ENCODE measurements around the gene GLI1. TPM values are rescaled to one million over a fixed set of nuclear protein-coding genes. Genes with fewer than 3 reads are reported as not detected.

Gene GLI1
- total and polyA plus RNA-seq, 4 donors: 0.74 to 5.7 (median 2.1) TPM

GRCh38 chr12:57518920-57519795 lies 59.6 kb downstream of the GLI1 start:
- H3K27me3 ChIP-seq (ENCODE audit: control insufficient read depth in 3 of 3, insufficient read depth in 3 of 3, low read length in 2 of 3): no peaks in the 10 kb centered on the region
- H3K36me3 ChIP-seq (ENCODE audit: control insufficient read depth in 4 of 4, insufficient read depth in 4 of 4, low read length in 4 of 4): peaks cover 15 to 34% (median 29%) of the 10 kb centered on the region in 4 donors
- H3K27ac ChIP-seq (ENCODE audit: low read depth in 1 of 2, low read length in 1 of 2): peak overlapping the region; percentile 91 to 99
- ATAC-seq (ENCODE audit: insufficient read depth, low FRiP score) (no peak), DNase-seq (peak in 2 of 3 donors; percentile 32 to 42)
- WGBS, 2 donors: 30 to 34% methylated on average over 7 of the region's 7 CpGs
- peak overlapping the region; percentile 85 for H3K4me3 ChIP-seq
- H3K4me1 ChIP-seq (ENCODE audit: control insufficient read depth in 5 of 5, insufficient read depth in 5 of 5, low read length in 5 of 5): peaks cover 4 to 44% (median 28%) of the 10 kb centered on the region in 5 donors
- TF ChIP-seq, protein P1, sequence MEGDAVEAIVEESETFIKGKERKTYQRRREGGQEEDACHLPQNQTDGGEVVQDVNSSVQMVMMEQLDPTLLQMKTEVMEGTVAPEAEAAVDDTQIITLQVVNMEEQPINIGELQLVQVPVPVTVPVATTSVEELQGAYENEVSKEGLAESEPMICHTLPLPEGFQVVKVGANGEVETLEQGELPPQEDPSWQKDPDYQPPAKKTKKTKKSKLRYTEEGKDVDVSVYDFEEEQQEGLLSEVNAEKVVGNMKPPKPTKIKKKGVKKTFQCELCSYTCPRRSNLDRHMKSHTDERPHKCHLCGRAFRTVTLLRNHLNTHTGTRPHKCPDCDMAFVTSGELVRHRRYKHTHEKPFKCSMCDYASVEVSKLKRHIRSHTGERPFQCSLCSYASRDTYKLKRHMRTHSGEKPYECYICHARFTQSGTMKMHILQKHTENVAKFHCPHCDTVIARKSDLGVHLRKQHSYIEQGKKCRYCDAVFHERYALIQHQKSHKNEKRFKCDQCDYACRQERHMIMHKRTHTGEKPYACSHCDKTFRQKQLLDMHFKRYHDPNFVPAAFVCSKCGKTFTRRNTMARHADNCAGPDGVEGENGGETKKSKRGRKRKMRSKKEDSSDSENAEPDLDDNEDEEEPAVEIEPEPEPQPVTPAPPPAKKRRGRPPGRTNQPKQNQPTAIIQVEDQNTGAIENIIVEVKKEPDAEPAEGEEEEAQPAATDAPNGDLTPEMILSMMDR (IDR thresholded peaks at IDR 0.05; ENCODE audit: control extremely low read depth, extremely low read depth): no peak
- no peaks in the 10 kb centered on the region for H3K9me3 ChIP-seq (ENCODE audit: control insufficient read depth in 4 of 4, insufficient read depth in 3 of 4, low read length in 3 of 4)
- H3K9ac ChIP-seq (ENCODE audit: insufficient read depth in 1 of 2, low read length in 2 of 2): peak overlapping the region; percentile 94 to 96

DNA sequence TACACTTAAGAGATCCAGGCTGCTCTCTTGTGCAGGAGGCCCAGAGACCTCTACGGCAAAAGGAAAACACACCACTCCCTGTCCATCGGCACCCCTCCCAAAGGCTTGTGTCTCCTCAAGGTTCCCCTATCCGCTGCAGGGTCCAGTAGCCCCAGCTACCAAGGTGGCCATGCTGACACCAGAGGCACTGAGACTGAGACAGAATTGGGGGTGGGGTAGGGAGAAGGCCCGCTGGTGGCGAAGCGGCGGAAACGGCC lies 60.1 kb downstream of the GLI1 start:
- no peaks in the 10 kb centered on the region for H3K9me3 ChIP-seq (ENCODE audit: control insufficient read depth in 4 of 4, insufficient read depth in 3 of 4, low read length in 3 of 4)
- H3K4me3 ChIP-seq: peak overlapping the region; percentile 85
- H3K4me1 ChIP-seq (ENCODE audit: control insufficient read depth in 5 of 5, insufficient read depth in 5 of 5, low read length in 5 of 5): peaks cover 4 to 49% (median 34%) of the 10 kb centered on the region in 5 donors
- DNase-seq (peak in 2 of 3 donors; percentile 55 to 59), ATAC-seq (ENCODE audit: insufficient read depth, low FRiP score) (peak; percentile 22)
- peak overlapping the region; percentile 94 to 96 for H3K9ac ChIP-seq (ENCODE audit: insufficient read depth in 1 of 2, low read length in 2 of 2)
- H3K27me3 ChIP-seq (ENCODE audit: control insufficient read depth in 3 of 3, insufficient read depth in 3 of 3, low read length in 2 of 3): no peaks in the 10 kb centered on the region
- H3K27ac ChIP-seq (ENCODE audit: low read depth in 1 of 2, low read length in 1 of 2): peak overlapping the region; percentile 91 to 99
- 1% methylated on average over 8 of the region's 8 CpGs for WGBS, 2 donors
- TF ChIP-seq, protein P1 (IDR thresholded peaks at IDR 0.05; ENCODE audit: control extremely low read depth, extremely low read depth): no peak
- H3K36me3 ChIP-seq (ENCODE audit: control insufficient read depth in 4 of 4, insufficient read depth in 4 of 4, low read length in 4 of 4): peaks cover 9 to 33% (median 26%) of the 10 kb centered on the region in 4 donors

DNA sequence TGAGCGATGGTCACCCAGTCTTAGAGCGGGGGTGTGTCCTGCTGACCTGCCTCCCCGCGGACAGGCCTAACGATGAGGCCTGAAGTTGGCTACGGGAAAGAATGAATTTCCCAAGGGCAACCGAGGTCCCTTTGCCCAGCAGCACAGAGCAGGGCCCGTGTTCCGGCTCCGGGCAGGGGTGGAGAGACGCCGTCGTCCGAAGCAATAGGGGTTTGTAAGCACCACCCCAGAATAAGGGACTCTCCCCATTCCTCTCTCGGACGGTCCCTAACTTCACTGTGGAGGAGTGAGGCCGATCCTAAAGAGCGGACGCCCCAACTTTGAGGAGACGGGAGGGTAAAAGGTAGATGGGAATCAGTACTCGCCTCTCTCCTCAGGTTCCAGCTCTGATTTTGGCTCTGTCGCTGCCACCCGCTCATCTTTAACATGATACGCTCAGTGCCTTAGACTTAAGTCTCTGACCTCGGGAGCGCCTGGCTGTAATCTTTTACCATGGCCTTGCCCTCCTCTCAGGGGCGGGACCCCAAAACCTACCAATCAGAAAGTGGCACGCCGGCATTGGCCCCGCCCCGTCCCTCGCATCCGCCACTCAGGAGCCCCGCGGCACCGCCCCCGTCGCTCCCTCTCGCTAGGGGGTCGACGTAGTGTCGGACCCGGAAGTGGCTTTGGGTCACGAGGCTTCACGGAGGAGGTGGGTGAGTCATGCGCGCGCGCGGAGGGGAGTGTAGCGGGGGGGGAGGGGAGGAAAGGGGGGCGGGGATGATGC lies 60.7 kb downstream of the GLI1 start, which contains the start of gene DDIT3:
Gene DDIT3, minus strand, starts transcription at position 462 of the 766 bp plus-strand sequence. CDS start 3,108 bp downstream, outside the sequence.
- TF ChIP-seq, protein P1 (IDR thresholded peaks at IDR 0.05; ENCODE audit: control extremely low read depth, extremely low read depth): no peak
- peak within 1 kb of the TSS; percentile 85 for H3K4me3 ChIP-seq
- H3K9ac ChIP-seq (ENCODE audit: insufficient read depth in 1 of 2, low read length in 2 of 2): peak within 1 kb of the TSS; percentile 94 to 96
- no peaks in the 10 kb centered on the region for H3K27me3 ChIP-seq (ENCODE audit: control insufficient read depth in 3 of 3, insufficient read depth in 3 of 3, low read length in 2 of 3)
- peaks cover 4 to 50% (median 34%) of the 10 kb centered on the region in 5 donors for H3K4me1 ChIP-seq (ENCODE audit: control insufficient read depth in 5 of 5, insufficient read depth in 5 of 5, low read length in 5 of 5)
- peak; percentile 85 for ATAC-seq (ENCODE audit: insufficient read depth, low FRiP score)
- DNase-seq: peak; percentile 99 to 100 (median 99)
- no peaks in the 10 kb centered on the region for H3K9me3 ChIP-seq (ENCODE audit: control insufficient read depth in 4 of 4, insufficient read depth in 3 of 4, low read length in 3 of 4)
- peaks cover 7 to 33% (median 23%) of the 10 kb centered on the region in 4 donors for H3K36me3 ChIP-seq (ENCODE audit: control insufficient read depth in 4 of 4, insufficient read depth in 4 of 4, low read length in 4 of 4)
- 0 to 1% methylated on average over 48 to 52 of the region's 52 CpGs for WGBS, 2 donors
- H3K27ac ChIP-seq (ENCODE audit: low read depth in 1 of 2, low read length in 1 of 2): peak within 1 kb of the TSS; percentile 98 to 99
